Brain pericyte (primary cell): ENCODE results near the gene SELENOO.

Experiments used
- DNase-seq: peaks from one replicate; pipeline ENCODE4 v3.0.0-alpha.2; 2012; ENCODE audit warnings: low read depth, low spot score

The SELENOO gene

GRCh38 chr22:50173311-50173982 is 27.4 kb upstream of the SELENOO start:
- no peak for DNase-seq

- no peak for DNase-seq
Observed at GRCh38 chr22:50173983-50174355, 26.8 kb upstream of the SELENOO start.

GRCh38 chr22:50174382-50175190 is 26.2 kb upstream of the SELENOO start:
- DNase-seq: no peak

DNA sequence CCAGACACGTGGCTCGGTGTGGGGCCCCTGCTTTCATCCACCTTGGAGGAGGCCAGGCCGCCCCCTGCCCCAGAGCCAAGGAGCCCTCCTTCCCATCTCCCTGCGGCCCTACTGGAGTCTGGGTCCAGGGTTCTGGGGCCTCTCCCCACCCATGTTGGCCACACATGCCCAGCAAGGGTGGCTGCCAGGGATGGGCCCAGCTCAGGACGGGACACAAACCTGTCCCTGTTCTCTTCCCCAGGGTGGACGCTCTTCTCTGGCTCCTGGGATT is 25.7 kb upstream of the SELENOO start:
- no peak for DNase-seq

DNA sequence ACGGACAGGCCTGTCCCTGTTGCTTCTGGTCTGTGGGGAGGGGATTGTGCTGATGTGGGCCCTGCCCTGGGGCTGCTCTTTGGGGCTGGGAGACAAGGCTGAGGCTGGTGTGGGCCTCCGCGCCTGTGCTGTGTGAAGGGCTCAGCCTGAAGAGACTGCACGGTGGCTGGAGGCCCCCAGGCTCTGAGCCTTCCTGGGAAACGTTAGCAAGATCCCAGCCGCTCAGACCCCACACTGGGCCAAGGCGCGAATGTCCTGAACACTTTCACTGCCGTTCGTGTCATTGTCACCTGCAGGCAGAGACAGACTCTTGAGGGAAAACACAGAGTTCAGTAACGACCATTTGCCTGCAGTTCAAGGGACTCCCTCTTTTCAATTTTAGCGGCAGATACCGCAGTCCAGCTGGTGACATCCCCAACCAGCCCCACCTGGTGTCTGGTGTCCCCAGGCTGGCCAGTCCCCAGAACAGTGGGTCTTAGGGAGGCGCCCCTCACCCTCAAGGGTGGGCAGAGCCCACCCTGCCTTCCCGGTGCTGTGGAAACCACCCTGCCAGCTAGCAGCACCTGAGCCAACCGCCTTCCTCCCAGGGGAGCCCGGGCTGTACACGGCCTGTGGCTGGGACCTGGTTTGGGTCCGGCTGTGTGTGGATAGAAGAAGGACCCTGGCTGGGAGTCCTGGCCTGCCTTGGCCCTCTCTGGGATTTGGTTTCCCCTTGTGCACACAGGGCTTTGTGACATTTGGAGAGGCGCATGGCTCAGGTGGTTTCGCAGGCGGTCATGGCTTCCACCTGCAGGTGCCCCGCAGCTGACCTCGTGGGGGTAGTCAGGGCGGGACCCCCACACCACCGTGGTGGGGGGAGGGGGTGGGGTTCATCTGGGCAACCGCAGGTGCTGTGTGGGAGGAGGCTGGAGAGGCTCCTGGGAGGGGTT is 24.6 kb upstream of the SELENOO start:
- no peak for DNase-seq

- no peak for DNase-seq
Observed at GRCh38 chr22:50176850-50177536, 23.8 kb upstream of the SELENOO start.

DNA sequence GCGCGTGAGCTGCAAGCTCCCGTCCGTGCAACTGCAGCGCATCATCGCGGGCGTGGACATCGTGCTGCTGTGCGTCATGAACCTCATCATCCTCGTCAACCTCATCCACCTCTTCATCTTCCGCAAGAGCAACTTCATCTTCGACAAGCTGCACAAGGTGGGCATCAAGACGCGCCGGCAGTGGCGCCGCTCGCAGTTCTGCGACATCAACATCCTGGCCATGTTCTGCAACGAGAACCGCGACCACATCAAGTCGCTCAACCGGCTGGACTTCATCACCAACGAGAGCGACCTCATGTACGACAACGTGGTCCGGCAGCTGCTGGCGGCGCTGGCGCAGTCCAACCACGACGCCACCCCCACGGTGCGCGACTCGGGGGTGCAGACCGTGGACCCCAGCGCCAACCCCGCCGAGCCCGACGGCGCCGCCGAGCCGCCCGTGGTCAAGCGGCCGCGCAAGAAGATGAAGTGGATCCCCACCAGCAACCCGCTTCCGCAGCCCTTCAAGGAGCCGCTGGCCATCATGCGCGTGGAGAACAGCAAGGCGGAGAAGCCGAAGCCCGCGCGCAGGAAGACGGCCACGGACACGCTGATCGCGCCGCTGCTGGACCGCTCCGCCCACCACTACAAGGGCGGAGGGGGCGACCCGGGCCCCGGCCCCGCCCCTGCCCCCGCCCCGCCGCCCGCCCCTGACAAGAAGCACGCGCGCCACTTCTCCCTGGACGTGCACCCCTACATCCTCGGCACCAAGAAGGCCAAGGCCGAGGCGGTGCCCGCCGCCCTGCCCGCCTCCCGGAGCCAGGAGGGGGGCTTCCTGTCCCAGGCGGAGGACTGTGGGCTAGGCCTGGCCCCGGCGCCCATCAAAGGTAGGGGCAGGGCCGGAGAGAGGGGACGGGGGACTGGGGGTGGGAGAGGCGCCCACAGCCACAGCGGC is 23.0 kb upstream of the SELENOO start:
- DNase-seq: no peak

GRCh38 chr22:50178471-50178864 is 22.3 kb upstream of the SELENOO start:
- DNase-seq: no peak

GRCh38 chr22:50178871-50179869 is 21.6 kb upstream of the SELENOO start:
- no peak for DNase-seq

- DNase-seq: no peak
Observed at GRCh38 chr22:50179937-50180726, 20.7 kb upstream of the SELENOO start.

DNA sequence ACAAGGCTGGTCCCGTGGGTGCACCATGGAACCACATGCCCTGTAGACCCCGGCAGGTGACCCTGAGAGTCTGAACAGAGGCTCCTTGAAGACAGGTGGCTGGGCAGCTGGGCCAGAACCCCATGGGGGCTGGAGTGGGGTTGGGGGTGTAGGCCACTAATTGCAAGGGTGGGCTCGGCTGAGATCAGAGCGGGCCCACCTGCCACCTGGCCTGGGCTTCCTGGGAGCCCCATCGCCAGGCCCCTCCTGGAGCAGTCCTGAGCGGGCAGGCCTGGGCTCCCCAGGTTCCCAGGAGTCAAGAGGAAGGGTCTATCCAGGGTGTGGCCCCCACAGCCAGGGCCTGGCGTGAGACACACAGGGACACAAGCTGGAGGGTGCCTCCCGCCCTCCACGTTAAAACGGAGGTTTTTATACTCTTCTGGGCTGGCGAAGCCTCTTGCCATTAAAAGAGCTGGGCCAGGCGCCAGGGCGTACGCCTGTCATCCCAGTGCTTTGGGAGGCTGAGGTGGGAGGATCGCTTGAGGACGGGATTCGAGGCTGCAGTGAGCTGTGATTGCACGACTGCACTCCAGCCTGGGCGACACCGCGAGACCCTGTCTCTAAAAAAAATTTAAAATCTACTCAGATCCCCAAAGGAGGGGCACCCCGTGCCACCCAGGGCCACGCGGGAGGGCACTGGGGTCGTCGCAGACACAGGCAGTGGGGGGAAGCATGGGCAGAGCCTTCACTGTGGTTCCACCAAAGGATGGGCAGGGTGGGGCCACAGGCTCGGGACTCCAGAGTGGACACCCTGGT is 19.9 kb upstream of the SELENOO start:
- DNase-seq: no peak

DNA sequence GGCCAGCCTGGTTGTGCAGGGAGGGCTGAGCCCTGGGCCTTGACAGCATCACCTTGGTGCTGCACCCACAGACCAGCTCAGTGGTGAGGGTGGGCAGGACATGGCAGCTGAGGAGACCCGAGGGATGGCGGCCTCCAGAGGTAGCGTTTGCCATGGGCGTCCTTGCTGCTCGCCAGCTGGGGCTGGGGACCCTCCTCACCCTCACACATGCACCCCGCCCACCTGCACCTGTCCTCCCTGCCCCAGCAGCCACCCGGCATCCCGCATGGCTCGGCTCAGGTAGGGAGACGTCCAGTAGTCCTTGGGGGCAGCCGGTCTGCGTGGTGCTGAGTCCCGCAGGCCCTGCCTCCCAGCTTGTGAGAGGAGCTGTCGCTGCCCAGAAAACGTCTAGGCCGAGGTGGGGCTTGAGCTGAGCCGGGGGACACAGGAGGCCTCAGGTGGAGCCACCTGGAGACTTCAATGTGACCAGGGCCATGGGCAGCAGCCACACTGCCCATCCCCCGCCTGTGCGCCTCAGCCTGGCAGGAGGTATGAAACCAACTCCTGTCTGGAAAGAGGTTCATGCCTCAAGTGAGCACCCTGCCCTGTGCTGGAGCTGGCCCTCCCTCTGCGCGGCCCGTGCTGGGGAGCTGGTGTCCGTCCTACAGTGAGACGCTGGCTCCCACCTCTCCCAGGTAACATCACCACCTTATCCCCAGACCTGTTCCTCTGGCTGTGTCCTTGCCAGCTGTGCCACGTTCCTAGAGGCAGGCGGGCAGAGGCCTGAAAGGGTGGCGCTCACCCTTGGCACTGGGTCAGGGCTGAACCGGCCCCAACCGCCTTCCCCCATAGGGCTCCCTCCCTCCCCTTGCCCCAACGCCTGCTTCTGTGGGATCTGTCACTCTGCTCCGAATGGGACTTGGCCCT is 18.4 kb upstream of the SELENOO start:
- DNase-seq: no peak

DNA sequence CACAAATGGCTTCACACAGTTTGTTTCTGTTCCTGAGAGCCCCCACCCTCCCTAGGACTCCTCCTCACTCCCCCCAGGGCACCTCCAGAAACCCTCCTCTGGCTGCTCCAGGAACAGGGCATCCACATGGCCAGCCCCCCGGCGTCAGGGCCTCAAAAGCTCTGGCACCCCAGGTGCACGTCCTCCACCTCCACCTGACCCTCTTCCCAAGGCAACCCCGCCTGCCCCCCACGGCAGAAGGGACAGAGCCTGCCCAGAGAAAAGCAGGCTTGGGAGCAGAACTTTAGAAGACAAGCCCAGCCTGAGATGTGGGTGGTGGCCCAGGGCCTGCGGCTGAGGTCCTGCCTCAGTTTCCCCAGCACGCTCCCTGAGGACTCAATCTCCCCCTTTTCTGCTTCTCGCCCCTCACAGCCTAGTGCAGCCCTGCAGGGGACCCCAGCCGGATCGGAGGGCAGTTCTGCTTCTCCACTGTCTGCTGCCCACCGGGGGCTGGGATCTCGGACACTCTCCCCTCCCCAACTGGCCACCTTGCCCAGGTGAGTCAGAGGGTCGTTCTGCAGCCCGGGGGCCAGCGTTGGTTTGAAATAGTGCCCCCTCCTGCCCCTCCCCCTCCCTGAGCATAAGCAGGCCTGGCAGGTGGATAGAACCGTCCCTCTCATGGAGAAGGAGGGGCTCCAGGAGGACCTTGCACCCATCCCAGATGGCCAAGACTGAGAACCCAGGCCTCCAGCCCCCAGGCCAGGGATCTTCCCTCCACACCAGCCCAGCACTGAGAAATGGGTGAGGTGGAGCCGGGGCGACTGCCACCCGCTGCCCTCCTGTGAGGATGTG is 17.5 kb upstream of the SELENOO start:
- DNase-seq: no peak

DNA sequence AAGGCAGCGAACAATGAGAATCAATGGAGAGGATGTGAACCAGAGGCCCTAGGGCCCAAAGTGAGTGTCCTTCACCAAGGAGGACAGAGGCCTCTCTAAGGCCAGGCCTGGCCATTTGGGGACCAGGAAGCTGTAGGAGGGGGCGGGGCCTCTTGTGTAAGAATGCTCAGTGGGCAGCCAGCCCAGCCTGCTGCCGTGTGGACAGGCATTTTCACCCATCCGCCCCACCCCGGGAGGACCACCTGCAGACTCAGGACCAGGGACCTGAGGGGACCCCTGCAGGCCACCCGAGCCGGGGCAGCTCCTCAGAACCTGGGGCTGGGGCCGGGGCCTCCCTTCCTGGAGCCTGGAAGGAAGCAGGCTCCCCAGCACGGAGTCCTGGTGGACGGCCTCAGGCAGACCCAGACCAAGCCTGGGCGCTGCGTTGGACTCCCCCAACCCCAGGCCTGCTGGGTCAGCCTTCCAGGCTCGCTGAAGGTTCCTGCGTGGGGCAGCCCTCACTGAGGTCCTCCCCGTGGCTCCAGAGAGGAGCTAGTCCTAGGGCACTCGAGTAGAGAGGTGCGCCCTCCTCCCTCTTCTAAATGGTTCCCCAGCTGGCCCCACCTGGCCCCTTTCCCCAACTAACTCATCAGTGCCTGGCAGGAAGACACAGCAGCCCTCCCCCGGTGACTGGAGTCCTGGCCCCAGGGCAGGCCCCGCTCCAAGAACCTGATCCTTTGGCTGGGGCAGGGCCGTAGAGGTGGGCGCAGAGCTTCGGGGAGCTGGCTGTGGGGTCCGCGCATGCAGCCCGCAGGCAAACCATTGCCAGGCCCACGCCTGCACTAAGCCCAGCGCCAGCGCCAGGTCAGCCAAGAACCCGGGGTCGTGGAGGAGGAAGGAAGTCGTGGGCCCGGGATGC is 16.6 kb upstream of the SELENOO start:
- no peak for DNase-seq

DNA sequence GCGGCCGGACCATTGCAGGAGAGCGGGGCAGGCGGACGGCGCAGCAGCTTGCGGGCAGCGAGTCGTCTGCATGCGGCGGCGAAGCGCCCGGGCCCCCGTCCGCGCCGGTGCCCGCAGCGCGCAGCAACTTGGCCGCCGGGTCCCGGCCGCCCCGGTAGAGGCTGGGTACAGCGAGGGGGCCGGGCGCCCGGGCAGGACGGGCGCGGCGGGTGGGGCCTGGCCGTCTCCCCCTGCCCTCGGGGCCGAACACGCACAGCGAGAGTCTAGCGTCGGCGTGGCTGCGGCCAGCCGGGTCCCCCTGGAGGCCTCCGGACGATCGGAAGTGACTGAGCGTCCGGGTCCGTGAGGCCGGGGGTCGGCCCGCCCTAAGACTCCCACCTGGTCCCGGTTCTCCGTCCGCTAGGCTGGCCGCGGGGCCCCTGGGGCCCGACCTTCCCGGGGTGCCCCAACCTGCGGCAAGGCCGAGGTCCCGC is 15.9 kb upstream of the SELENOO start:
- no peak for DNase-seq
